Esophagus muscularis mucosa (tissue), 4 donors: ENCODE results near the gene TIMM13. TPM values are rescaled to one million over a fixed set of nuclear protein-coding genes. Genes with fewer than 3 reads are reported as not detected.

ENCODE experiments used
- DNase-seq: peaks from one replicate; pipeline ENCODE4 v3.0.0-alpha.2; 2017; ENCODE audit errors: extremely low spot score
- H3K27ac ChIP-seq, 4 donors: fragments of 200-600 bp; sonication (generic); replicated peaks in 1 of 4; 1 replicate in 3 of 4; 2 replicates in 1 of 4; pipeline ENCODE4 v1.5.1; 2016 to 2019; ENCODE audit warnings: mild to moderate bottlenecking in 1 of 4
- H3K27me3 ChIP-seq, 4 donors: fragments of 200-600 bp; sonication (generic); one replicate each; pipeline versions ENCODE4 v1.5.1 to v1.6.0; 2016 to 2019
- H3K36me3 ChIP-seq, 4 donors: fragments of 200-600 bp; sonication (generic); one replicate each; pipeline ENCODE4 v1.5.1; 2016 to 2019
- H3K4me1 ChIP-seq, 4 donors: fragments of 200-600 bp; sonication (generic); one replicate each; pipeline ENCODE4 v1.5.1; 2016 to 2019
- H3K4me3 ChIP-seq, 4 donors: fragments of 200-600 bp; sonication (generic); 1 replicate in 2 of 4; 2 replicates in 2 of 4; pipeline ENCODE4 v1.5.1; 2016 to 2019; ENCODE audit warnings: mild to moderate bottlenecking in 4 of 4, moderate library complexity in 1 of 4
- H3K9me3 ChIP-seq, 4 donors: fragments of 200-600 bp; sonication (generic); 1 replicate in 3 of 4; 2 replicates in 1 of 4; pipeline ENCODE4 v1.5.1; 2016 to 2019
- CTCF ChIP-seq, 3 experiments: fragments of 200-600 bp in 2 of 3; fragments of 450-650 bp in 1 of 3; sonication (generic) in 2 of 3; IDR thresholded peaks; one replicate each; pipeline ENCODE4 v1.5.1; 2017 to 2019; ENCODE audit warnings: antibody characterized with exemption in 3 of 3, mild to moderate bottlenecking in 2 of 3, moderate library complexity in 1 of 3
- EP300 ChIP-seq: sonication (generic); formaldehyde crosslinking; IDR thresholded peaks from one replicate; pipeline ENCODE4 v1.6.1; 2017; ENCODE audit warnings: antibody characterized with exemption
- POLR2A ChIP-seq: fragments of 450-650 bp; IDR thresholded peaks from one replicate; pipeline ENCODE4 v1.6.1; 2017; ENCODE audit warnings: antibody characterized with exemption, moderate library complexity, mild to moderate bottlenecking, low read depth
- POLR2AphosphoS5 ChIP-seq, 2 donors: sonication (generic); formaldehyde crosslinking; IDR thresholded peaks; one replicate each; pipeline ENCODE4 v1.6.1; 2017; ENCODE audit warnings: antibody characterized with exemption in 2 of 2
- WGBS: methylation state at CpG from one replicate; pipeline ENCODE4 v1.1.5; 2018; 5-methylcytosine and 5-hydroxymethylcytosine counted together
- intact Hi-C: fragments of 100-400 bp; cut with DNase I; formaldehyde crosslinking; loops from one replicate; pipeline ENCODE4 v1.15.1; 2023
- total RNA-seq, 4 donors: library from RNA; depleted of rRNA; stranded (reverse); fragments of >200 nt; gene quantifications; one replicate each; pipeline versions ENCODE4 v1.1.0 to v1.2.1, GENCODE V29; 2016

Gene TIMM13
- total RNA-seq, 4 donors from 2014 or later = 16.2 to 37.7 (median 28.1) TPM

DNA sequence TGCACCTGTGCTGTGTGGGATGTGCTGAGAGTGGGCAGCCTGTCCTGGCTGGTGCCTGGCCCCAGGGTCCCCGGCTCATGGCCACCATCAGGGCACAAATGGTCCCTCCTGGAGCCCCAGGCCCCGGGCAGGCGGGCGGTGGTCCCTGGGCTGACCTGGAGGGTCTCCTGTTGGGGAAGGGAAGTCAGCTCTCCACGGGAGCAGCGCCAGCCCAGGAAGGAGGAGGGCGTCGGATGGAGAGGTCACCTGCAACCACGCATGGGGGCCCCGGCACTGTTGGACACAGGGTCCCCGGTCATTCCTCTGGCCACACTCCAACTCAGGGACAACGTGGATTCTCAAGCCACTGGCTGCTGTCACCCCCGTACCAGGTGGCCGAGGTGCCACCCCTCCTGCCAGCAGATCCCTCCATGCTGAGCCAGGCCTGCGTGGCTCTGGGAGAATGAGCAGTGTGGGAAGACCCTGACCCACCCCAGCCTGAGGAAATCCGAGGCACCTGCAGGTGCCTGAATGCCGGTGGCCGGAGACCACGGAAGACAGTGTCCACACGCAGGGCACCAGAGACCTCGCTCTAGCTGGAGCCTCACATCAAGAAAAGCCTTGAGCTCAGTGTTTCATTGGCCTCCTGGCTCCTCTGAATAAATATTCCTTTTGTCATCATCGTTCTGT is 15.9 kb upstream of the TIMM13 start:
- Histone ChIP-seq H3K36me3 (peaks cover 0 to 44% (median 36%) of the 10 kb centered on the region in 4 donors), H3K9me3 (no peaks in the 10 kb centered on the region), H3K4me1 (no peaks in the 10 kb centered on the region), H3K27me3 (no peaks in the 10 kb centered on the region), H3K4me3 (no peak overlapping the region), H3K27ac (no peak overlapping the region)
- WGBS = 91% methylated on average over 8 of the region's 22 CpGs
- TF ChIP-seq POLR2A = no peak
- no peak for TF ChIP-seq EP300
- TF ChIP-seq POLR2AphosphoS5 (IDR thresholded peaks at IDR 0.05) = no peak
- TF ChIP-seq CTCF (IDR thresholded peaks at IDR 0.05) = no peak
- DNase-seq = no peak
- intact Hi-C loops = no loop called here

GRCh38 chr19:2441096-2441752 is 13.8 kb upstream of the TIMM13 start:
- no peaks in the 10 kb centered on the region for H3K4me1 ChIP-seq
- no peak overlapping the region for H3K27ac ChIP-seq
- no peak for DNase-seq
- intact Hi-C loops = no loop called here
- H3K27me3 ChIP-seq = no peaks in the 10 kb centered on the region
- peaks cover 0 to 62% (median 54%) of the 10 kb centered on the region in 4 donors for H3K36me3 ChIP-seq
- no peak overlapping the region for H3K4me3 ChIP-seq
- WGBS = 96% methylated on average over 19 of the region's 26 CpGs
- no peaks in the 10 kb centered on the region for H3K9me3 ChIP-seq
- no peak for TF ChIP-seq POLR2AphosphoS5 (IDR thresholded peaks at IDR 0.05)
- no peak for TF ChIP-seq POLR2A
- TF ChIP-seq CTCF (IDR thresholded peaks at IDR 0.05) = no peak
- TF ChIP-seq EP300 = no peak

DNA sequence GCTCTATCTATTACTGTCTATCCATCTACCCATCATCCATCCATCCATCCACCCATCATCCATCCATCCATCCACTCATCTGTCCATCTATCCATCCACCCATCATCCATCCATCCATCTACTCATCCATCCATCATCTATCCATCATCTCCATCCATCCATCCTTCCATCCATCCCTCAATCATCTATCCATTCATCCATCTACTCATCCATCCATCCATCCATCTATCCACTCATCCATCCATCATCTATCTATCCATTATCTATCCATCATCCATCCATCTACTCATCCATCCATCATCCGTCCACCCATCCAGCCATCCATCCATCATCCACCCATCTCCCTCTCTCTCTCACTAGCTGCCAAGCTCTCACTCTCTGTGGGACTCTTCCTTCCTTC is 13.1 kb upstream of the TIMM13 start:
- no peak overlapping the region for H3K27ac ChIP-seq
- H3K4me1 ChIP-seq = no peaks in the 10 kb centered on the region
- H3K4me3 ChIP-seq = no peak overlapping the region
- no peak for DNase-seq
- 95% methylated on average over 1 of the region's 1 CpG for WGBS
- intact Hi-C loops = no loop called here
- peaks cover 0 to 64% (median 55%) of the 10 kb centered on the region in 4 donors for H3K36me3 ChIP-seq
- no peak for TF ChIP-seq CTCF (IDR thresholded peaks at IDR 0.05)
- no peak for TF ChIP-seq POLR2A
- no peak for TF ChIP-seq EP300
- TF ChIP-seq POLR2AphosphoS5 (IDR thresholded peaks at IDR 0.05) = no peak
- no peaks in the 10 kb centered on the region for H3K27me3 ChIP-seq
- H3K9me3 ChIP-seq = no peaks in the 10 kb centered on the region

DNA sequence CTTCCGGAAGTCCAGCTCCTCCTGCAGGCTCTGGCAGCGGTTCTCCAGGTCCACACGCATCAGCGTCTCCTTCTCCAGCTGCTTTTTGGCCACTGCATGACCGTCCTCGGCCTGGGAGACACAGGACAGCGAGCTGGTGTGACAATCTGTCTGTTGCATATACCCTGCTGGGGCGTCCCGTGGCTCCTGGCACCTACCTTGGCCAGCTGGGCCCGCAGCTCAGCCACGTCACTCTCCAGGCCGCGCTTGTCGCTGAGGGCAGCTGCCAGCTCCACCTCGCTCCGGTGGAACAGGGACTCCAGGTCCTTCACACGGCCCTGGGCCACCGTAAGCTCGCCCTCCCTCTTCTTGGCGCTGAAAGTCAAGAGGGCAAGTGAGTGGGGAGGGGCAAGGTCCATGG is 10.8 kb upstream of the TIMM13 start:
- Histone ChIP-seq H3K36me3 (peaks cover 12 to 68% (median 61%) of the 10 kb centered on the region in 4 donors), H3K4me1 (no peaks in the 10 kb centered on the region), H3K9me3 (no peaks in the 10 kb centered on the region), H3K4me3 (no peak overlapping the region), H3K27ac (no peak overlapping the region), H3K27me3 (no peaks in the 10 kb centered on the region)
- intact Hi-C loops = no loop called here
- DNase-seq = no peak
- 94% methylated on average over 6 of the region's 20 CpGs for WGBS
- TF ChIP-seq EP300 (no peak), CTCF (IDR thresholded peaks at IDR 0.05) (no peak), POLR2A (no peak), POLR2AphosphoS5 (IDR thresholded peaks at IDR 0.05) (no peak)
